Fibroblast of villous mesenchyme (primary cell): ENCODE results near the gene TP53. TPM values are rescaled to one million over a fixed set of nuclear protein-coding genes. Genes with fewer than 3 reads are reported as not detected.
"Not testable (repeated sequence)": the region's sequence is repeated elsewhere in the genome, so short reads cannot be mapped to it uniquely, and the experiment has no call there.

Experiments used
- DNase-seq: peaks from one replicate; pipeline ENCODE4 v3.0.0-alpha.2; 2010; ENCODE audit warnings: low read depth
- H3K4me3 ChIP-seq: 2 replicates; pipeline ENCODE4 v1.5.1; 2011; ENCODE audit warnings: low read depth, mild to moderate bottlenecking, low read length
- total RNA-seq: library from RNA; depleted of rRNA; stranded (reverse); fragments of >200 nt; gene quantifications from 2 replicates; pipeline ENCODE4 v1.2.3, GENCODE V29; 2012
- TF ChIP-seq, protein P1 (sequence below): IDR thresholded peaks from 2 replicates; pipeline ENCODE4 v1.5.1; 2012; ENCODE audit warnings: low read depth, mild to moderate bottlenecking, low read length; ENCODE audit not compliant: insufficient read depth

TP53 gene
- total RNA-seq, 1 donor = 79.5 TPM

GRCh38 chr17:7632492-7632894, 54.8 kb downstream of the TP53 start:
- no peak overlapping the region for H3K4me3 ChIP-seq
- TF ChIP-seq, protein P1, sequence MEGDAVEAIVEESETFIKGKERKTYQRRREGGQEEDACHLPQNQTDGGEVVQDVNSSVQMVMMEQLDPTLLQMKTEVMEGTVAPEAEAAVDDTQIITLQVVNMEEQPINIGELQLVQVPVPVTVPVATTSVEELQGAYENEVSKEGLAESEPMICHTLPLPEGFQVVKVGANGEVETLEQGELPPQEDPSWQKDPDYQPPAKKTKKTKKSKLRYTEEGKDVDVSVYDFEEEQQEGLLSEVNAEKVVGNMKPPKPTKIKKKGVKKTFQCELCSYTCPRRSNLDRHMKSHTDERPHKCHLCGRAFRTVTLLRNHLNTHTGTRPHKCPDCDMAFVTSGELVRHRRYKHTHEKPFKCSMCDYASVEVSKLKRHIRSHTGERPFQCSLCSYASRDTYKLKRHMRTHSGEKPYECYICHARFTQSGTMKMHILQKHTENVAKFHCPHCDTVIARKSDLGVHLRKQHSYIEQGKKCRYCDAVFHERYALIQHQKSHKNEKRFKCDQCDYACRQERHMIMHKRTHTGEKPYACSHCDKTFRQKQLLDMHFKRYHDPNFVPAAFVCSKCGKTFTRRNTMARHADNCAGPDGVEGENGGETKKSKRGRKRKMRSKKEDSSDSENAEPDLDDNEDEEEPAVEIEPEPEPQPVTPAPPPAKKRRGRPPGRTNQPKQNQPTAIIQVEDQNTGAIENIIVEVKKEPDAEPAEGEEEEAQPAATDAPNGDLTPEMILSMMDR = peak; percentile 65
- DNase-seq = peak; percentile 52

GRCh38 chr17:7631398-7632380, 55.6 kb downstream of the TP53 start:
- H3K4me3 ChIP-seq = no peak overlapping the region
- TF ChIP-seq, protein P1 = no peak
- DNase-seq = no peak

GRCh38 chr17:7629939-7630571, 57.2 kb downstream of the TP53 start, which contains the start of gene SHBG:
SHBG (plus strand) TSS chr17:7630135; CDS start chr17:7630173, 38 bp downstream.
- DNase-seq = no peak
- TF ChIP-seq, protein P1 = no peak
- no peak within 1 kb of the TSS for H3K4me3 ChIP-seq

DNA sequence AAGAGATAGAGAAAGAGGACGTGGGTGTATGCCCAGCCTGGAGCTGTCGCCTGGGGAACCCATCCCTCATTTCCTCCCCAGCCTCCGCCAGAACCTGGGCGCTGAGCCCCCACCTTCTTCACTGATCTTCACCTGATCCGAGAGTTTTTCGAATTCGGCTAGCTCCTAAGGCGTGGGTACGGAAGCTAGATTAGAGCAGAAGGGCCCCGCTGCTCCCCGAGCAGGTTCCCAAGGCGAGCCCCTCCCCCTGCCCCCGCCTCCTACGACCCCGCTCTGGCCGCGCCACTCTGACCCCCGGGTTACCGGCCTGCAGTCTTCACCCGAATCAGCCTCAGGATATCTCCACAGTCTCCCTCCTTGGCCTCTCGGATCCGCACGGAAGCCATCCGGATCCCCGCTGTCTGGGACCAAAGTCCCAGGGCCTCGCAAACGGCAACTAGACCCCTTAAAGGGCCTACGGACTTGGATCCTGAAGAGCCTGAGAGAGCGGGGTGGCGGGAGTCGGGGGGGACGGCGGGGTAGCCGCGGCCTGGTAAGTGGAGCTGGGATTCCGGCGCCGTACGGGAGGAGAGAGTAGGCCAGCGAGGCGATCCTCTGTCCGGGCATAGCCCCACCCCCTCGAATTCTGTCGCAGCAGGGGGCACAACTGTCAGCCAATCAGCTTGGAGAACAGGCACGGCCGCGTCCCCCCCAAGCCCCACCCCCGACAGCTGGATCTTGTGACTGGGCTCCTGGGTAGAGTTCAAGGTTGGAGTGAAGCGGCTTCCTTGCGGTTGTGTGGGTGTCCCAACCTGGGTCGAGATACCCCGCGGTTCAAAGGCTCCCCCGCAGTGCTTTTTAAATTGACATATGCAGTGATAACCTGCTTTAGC, 59.8 kb downstream of the TP53 start, which contains the start of gene SAT2:
Gene SAT2, minus strand, starts transcription at position 572 of the 872 bp plus-strand sequence. Its CDS starts 186 bp downstream, at position 386.
- DNase-seq = peak; percentile 97
- TF ChIP-seq, protein P1 = no peak
- peak within 1 kb of the TSS; percentile 62 for H3K4me3 ChIP-seq

DNA sequence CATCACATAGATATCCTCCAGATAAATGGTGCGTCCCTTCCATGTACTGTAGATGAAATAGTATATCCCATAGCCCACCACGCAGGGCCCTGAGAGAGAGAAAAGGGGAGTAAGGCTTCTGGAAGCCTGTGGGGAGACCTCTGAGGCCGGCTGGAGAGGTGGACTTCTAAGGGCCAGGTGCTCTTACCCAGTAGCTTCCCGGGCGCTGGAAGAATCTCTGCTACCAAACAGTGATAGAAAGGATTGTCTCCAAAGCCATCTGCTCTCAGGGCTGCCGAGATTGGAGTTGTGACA, 60.4 kb downstream of the TP53 start:
- DNase-seq = no peak
- TF ChIP-seq, protein P1 = no peak
- H3K4me3 ChIP-seq = peak overlapping the region; percentile 62

DNA sequence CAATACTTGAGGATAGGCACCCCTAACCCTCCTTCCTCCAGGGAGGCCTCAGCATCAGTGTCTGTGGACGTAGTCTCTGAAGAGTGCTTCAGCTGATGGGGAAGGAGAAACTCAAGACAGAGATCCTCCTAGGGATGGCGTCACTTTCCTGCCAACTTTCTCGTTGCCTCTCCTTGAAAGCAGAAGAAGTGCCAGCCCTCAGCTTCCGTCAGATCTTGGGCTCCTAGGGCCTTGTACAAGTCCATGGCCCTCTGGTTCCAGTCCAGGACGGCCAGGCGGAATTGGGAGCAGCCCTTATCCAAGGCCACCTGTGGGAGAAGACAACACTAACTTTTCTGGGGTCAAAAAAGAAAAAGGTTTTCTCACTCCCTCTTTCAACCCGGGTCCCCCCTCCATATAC, 61.0 kb downstream of the TP53 start:
- no peak for DNase-seq
- H3K4me3 ChIP-seq = peak overlapping the region; percentile 62
- TF ChIP-seq, protein P1 = no peak

- DNase-seq, H3K4me3 ChIP-seq: not testable (repeated sequence)
Observed at GRCh38 chr17:7625749-7626148, 61.5 kb downstream of the TP53 start.
